T-helper 1 cell treated with Interleukin-12 subunit alpha and Interleukin-12 subunit beta and Interleukin-4 antibody, amounts not matched to agents 30 ng/mL and 1 ng/mL, for 36 hours (primary cell): Measurements from ENCODE around the gene PLEK2. TPM values are rescaled to one million over a fixed set of nuclear protein-coding genes. Genes with fewer than 3 reads are reported as not detected.
"Not testable (repeated sequence)": the region's sequence is repeated elsewhere in the genome, so short reads cannot be mapped to it uniquely, and the experiment has no call there.

Experiments
- intact Hi-C: fragments of 100-400 bp; cut with micrococcal nuclease; formaldehyde crosslinking; loops from one replicate; pipeline ENCODE4 v1.15.1; 2024
- total RNA-seq: library from RNA; stranded (reverse); gene quantifications from 2 replicates; pipeline ENCODE4 v1.2.3, GENCODE V29; 2022

Gene PLEK2
- total RNA-seq, 1 donor from 2014 or later = 0.56 TPM

- intact Hi-C loops = loop anchor here (5.0 kb wide), 1 partner anchor 1403 kb away; no protein-coding TSS in a partner anchor
These were observed 17.7 kb upstream of the PLEK2 start for GRCh38 chr14:67429510-67430205.

- intact Hi-C loops = loop anchor here (5.0 kb wide), 1 partner anchor 1404 kb away; no protein-coding TSS in a partner anchor
These were observed 16.6 kb upstream of the PLEK2 start for GRCh38 chr14:67428501-67429031.

GRCh38 chr14:67426983-67427606 lies 15.1 kb upstream of the PLEK2 start:
- intact Hi-C loops = loop anchor here (1.0 to 5.0 kb wide), 7 partner anchors 99 to 1405 kb away; partner anchors contain the start of genes ARG2 and PIGH

- intact Hi-C loops = loop anchor here (5.0 kb wide), 1 partner anchor 1406 kb away; no protein-coding TSS in a partner anchor
These were observed 14.2 kb upstream of the PLEK2 start for GRCh38 chr14:67426161-67426560.

- intact Hi-C loops = loop anchor here (5.0 kb wide), 1 partner anchor 1407 kb away; no protein-coding TSS in a partner anchor
These were observed 13.6 kb upstream of the PLEK2 start for GRCh38 chr14:67425608-67426007.

- intact Hi-C loops = no loop called here
These were observed 12.6 kb upstream of the PLEK2 start for GRCh38 chr14:67424539-67424938.

GRCh38 chr14:67423424-67423823 lies 11.5 kb upstream of the PLEK2 start:
- intact Hi-C loops = no loop called here

GRCh38 chr14:67421356-67422224 lies 9.6 kb upstream of the PLEK2 start:
- intact Hi-C loops = no loop called here

- intact Hi-C loops = no loop called here
These were observed 8.3 kb upstream of the PLEK2 start for GRCh38 chr14:67420102-67420739.

- intact Hi-C loops = no loop called here
These were observed 6.6 kb upstream of the PLEK2 start for GRCh38 chr14:67418401-67419191.

- intact Hi-C loops = no loop called here
These were observed 5.7 kb upstream of the PLEK2 start for GRCh38 chr14:67417633-67418032.

- intact Hi-C loops = no loop called here
These were observed 4.8 kb upstream of the PLEK2 start for GRCh38 chr14:67416810-67417209.

- intact Hi-C loops = no loop called here
These were observed 4.1 kb upstream of the PLEK2 start for GRCh38 chr14:67416085-67416484.

GRCh38 chr14:67415610-67416009 lies 3.6 kb upstream of the PLEK2 start:
- intact Hi-C loops = not testable (repeated sequence)

GRCh38 chr14:67413806-67414769 lies 2.1 kb upstream of the PLEK2 start:
- intact Hi-C loops = no loop called here

- intact Hi-C loops = no loop called here
These were observed 595 bp downstream of the PLEK2 start for GRCh38 chr14:67411370-67411769.

GRCh38 chr14:67410313-67410712 lies 1.7 kb downstream of the PLEK2 start:
- intact Hi-C loops = no loop called here

GRCh38 chr14:67409461-67409860 lies 2.5 kb downstream of the PLEK2 start:
- intact Hi-C loops = no loop called here
